Stimulated activated CD4-positive, alpha-beta T cell treated with anti-CD3 and anti-CD28 coated beads, Interleukin-1b, Interleukin-23, amount 100 ng/mL, for 24 hours (primary cell): ENCODE measurements around the gene CRHR2.

ENCODE experiments used
- DNase-seq, 4 experiments: peaks; one replicate each; pipeline ENCODE4 v3.0.0-alpha.2; 2020; ENCODE audit warnings: low read depth in 4 of 4, low spot score in 1 of 4

The CRHR2 gene

GRCh38 chr7:30683306-30683705 is 1.1 kb upstream of the CRHR2 start:
- DNase-seq, result no peak

GRCh38 chr7:30681815-30682211 is 443 bp downstream of the CRHR2 start:
- DNase-seq, result no peak

GRCh38 chr7:30681331-30681797 is 892 bp downstream of the CRHR2 start:
- DNase-seq, result no peak

GRCh38 chr7:30679664-30680063 is 2.6 kb downstream of the CRHR2 start:
- DNase-seq, result no peak

- no peak for DNase-seq
Observed at GRCh38 chr7:30678805-30679204, 3.5 kb downstream of the CRHR2 start.

- no peak for DNase-seq
Observed at GRCh38 chr7:30674876-30675275, 7.4 kb downstream of the CRHR2 start.

GRCh38 chr7:30674420-30674819 is 7.8 kb downstream of the CRHR2 start:
- DNase-seq, result no peak

- no peak for DNase-seq
Observed at GRCh38 chr7:30671793-30672465, 10.3 kb downstream of the CRHR2 start.

GRCh38 chr7:30668102-30668501 is 14.2 kb downstream of the CRHR2 start:
- DNase-seq, result no peak

- DNase-seq, result no peak
Observed at GRCh38 chr7:30667172-30667571, 15.1 kb downstream of the CRHR2 start.

GRCh38 chr7:30665449-30665848 is 16.8 kb downstream of the CRHR2 start:
- no peak for DNase-seq

- no peak for DNase-seq
Observed at GRCh38 chr7:30665043-30665442, 17.2 kb downstream of the CRHR2 start.

- no peak for DNase-seq
Observed at GRCh38 chr7:30664184-30664885, 17.9 kb downstream of the CRHR2 start.

GRCh38 chr7:30663414-30663813 is 18.8 kb downstream of the CRHR2 start:
- no peak for DNase-seq

GRCh38 chr7:30662431-30662939 is 19.8 kb downstream of the CRHR2 start:
- DNase-seq, result no peak

GRCh38 chr7:30661926-30662325 is 20.3 kb downstream of the CRHR2 start:
- no peak for DNase-seq

- DNase-seq, result no peak
Observed at GRCh38 chr7:30660331-30661255, 21.7 kb downstream of the CRHR2 start.

- DNase-seq, result no peak
Observed at GRCh38 chr7:30659312-30659711, 22.9 kb downstream of the CRHR2 start.

GRCh38 chr7:30658479-30659074 is 23.7 kb downstream of the CRHR2 start:
- DNase-seq, result no peak

GRCh38 chr7:30657131-30657530 is 25.1 kb downstream of the CRHR2 start:
- DNase-seq, result no peak
